H1 (cell line): ENCODE data around the gene SUMF2. TPM values are rescaled to one million over a fixed set of nuclear protein-coding genes. Genes with fewer than 3 reads are reported as not detected.
A peak's percentile ranks its signal among the peaks of the same experiment; 100 is the strongest.

Experiments used
- CTCF ChIA-PET: fragments of 300-600 bp; sonication (Branson Sonifier 250); formaldehyde crosslinking; loops from one replicate; lab custom pipeline; 2021; ENCODE audit not compliant: partially characterized antibody; lab: Charles Lee
- POLR2A ChIA-PET: fragments of 300-600 bp; sonication (Branson Sonifier 250); formaldehyde crosslinking; loops from one replicate; lab custom pipeline; 2021; ENCODE audit warnings: inconsistent platforms; ENCODE audit not compliant: partially characterized antibody; lab: Charles Lee
- DNase-seq, 2 experiments: peaks; one replicate each; pipeline versions ENCODE4 v3.0.0 to v3.0.0-alpha.2; 2010 to 2022; ENCODE audit warnings: low spot score in 2 of 2, low read depth in 1 of 2, mixed read lengths in 1 of 2
- FAIRE-seq: peaks from 2 replicates; lab custom pipeline; 2011; peaks lifted over from hg19 to GRCh38; lab: Jason Lieb, UNC
- H2AFZ ChIP-seq: 2 replicates; pipeline ENCODE4 v1.8.1; 2012; ENCODE audit warnings: low read length, inconsistent platforms
- H2AK5ac ChIP-seq: 2 replicates; pipeline ENCODE4 v1.6.1; 2013; ENCODE audit warnings: low read depth, low read length
- H2BK120ac ChIP-seq: replicated peaks from 2 replicates; pipeline ENCODE3; 2013; ENCODE audit warnings: low read depth, low read length, inconsistent platforms
- H2BK12ac ChIP-seq: 2 replicates; pipeline ENCODE4 v1.6.1; 2013; ENCODE audit warnings: low read depth, low read length
- H2BK15ac ChIP-seq: 2 replicates; pipeline ENCODE4 v1.6.1; 2013; ENCODE audit warnings: low read length
- H2BK20ac ChIP-seq: 2 replicates; pipeline ENCODE4 v1.6.1; 2013; ENCODE audit warnings: low read length
- H2BK5ac ChIP-seq: 2 replicates; pipeline ENCODE4 v1.6.1; 2013; ENCODE audit warnings: low read depth, low read length
- H3K14ac ChIP-seq: 2 replicates; pipeline ENCODE4 v1.6.1; 2013; ENCODE audit warnings: inconsistent platforms; ENCODE audit not compliant: insufficient read length
- H3K18ac ChIP-seq: 2 replicates; pipeline ENCODE4 v1.6.1; 2013; ENCODE audit warnings: low read length; ENCODE audit errors: extremely low read depth
- H3K23ac ChIP-seq: 2 replicates; pipeline ENCODE4 v1.6.1; 2013; ENCODE audit warnings: inconsistent platforms; ENCODE audit not compliant: insufficient read length
- H3K23me2 ChIP-seq: 2 replicates; pipeline ENCODE4 v1.6.1; 2013; ENCODE audit warnings: low read depth, low read length
- H3K27ac ChIP-seq: 2 replicates; pipeline ENCODE4 v1.6.1; 2011; ENCODE audit warnings: low read depth, low read length, inconsistent platforms
- H3K27me3 ChIP-seq, 4 experiments: replicated peaks in 1 of 4; 1 replicate in 1 of 4; 2 replicates in 3 of 4; pipeline versions ENCODE4 v1.6.1 to v1.8.1; 2011 to 2013; ENCODE audit warnings: low read length in 3 of 4, mild to moderate bottlenecking in 3 of 4, inconsistent platforms in 2 of 4, mixed read lengths in 2 of 4, moderate library complexity in 1 of 4; ENCODE audit not compliant: control insufficient read depth in 3 of 4, insufficient read depth in 3 of 4; ENCODE audit errors: extremely low read depth in 1 of 4
- H3K36me3 ChIP-seq, 4 experiments: 2 replicates each; pipeline versions ENCODE4 v1.6.1 to v1.8.1; 2011 to 2013; ENCODE audit warnings: mild to moderate bottlenecking in 4 of 4, low read length in 3 of 4, moderate library complexity in 2 of 4, control low read depth in 1 of 4, inconsistent platforms in 1 of 4; ENCODE audit not compliant: insufficient read depth in 4 of 4, control insufficient read depth in 2 of 4
- H3K4ac ChIP-seq: replicated peaks from 2 replicates; pipeline ENCODE3; 2013; ENCODE audit warnings: low read length, low read depth, mixed read lengths, inconsistent platforms; ENCODE audit not compliant: insufficient read length
- H3K4me1 ChIP-seq, 4 experiments: replicated peaks in 1 of 4; 1 replicate in 1 of 4; 2 replicates in 3 of 4; pipeline versions ENCODE4 v1.6.1 to v1.8.1; 2011 to 2013; ENCODE audit warnings: low read length in 3 of 4, inconsistent platforms in 2 of 4, mixed read lengths in 1 of 4; ENCODE audit not compliant: insufficient read depth in 4 of 4, control insufficient read depth in 3 of 4
- H3K4me2 ChIP-seq, 2 experiments: 2 replicates each; pipeline versions ENCODE4 v1.6.1 to v1.8.1; 2011 to 2013; ENCODE audit warnings: low read depth in 2 of 2, low read length in 2 of 2, control low read depth in 1 of 2, inconsistent platforms in 1 of 2, mild to moderate bottlenecking in 1 of 2; ENCODE audit not compliant: insufficient read depth in 1 of 2
- H3K4me3 ChIP-seq, 4 experiments: fragments of 200-600, 300-600 bp in 1 of 4; sonication (generic), shearing (Covaris generic), sonication (Bioruptor Twin) in 1 of 4; 2 replicates each; pipeline versions ENCODE4 v1.5.1 to v1.8.1; 2011 to 2016; ENCODE audit warnings: low read length in 4 of 4, low read depth in 3 of 4, control low read depth in 2 of 4, inconsistent platforms in 2 of 4, mild to moderate bottlenecking in 2 of 4, mixed read lengths in 1 of 4, moderate library complexity in 1 of 4; ENCODE audit not compliant: insufficient read depth in 2 of 4; ENCODE audit errors: extremely low read depth in 1 of 4
- H3K56ac ChIP-seq: replicated peaks from 2 replicates; pipeline ENCODE3; 2013; ENCODE audit warnings: low read depth, mild to moderate bottlenecking, mixed read lengths, low read length, inconsistent platforms; ENCODE audit not compliant: insufficient read length
- H3K79me1 ChIP-seq: 2 replicates; pipeline ENCODE4 v1.6.1; 2013; ENCODE audit warnings: low read depth, low read length, control low read depth
- H3K79me2 ChIP-seq, 2 experiments: 2 replicates each; pipeline versions ENCODE4 v1.6.1 to v1.8.1; 2012 to 2013; ENCODE audit warnings: low read length in 2 of 2, mild to moderate bottlenecking in 2 of 2, inconsistent platforms in 1 of 2; ENCODE audit not compliant: insufficient read depth in 2 of 2, control insufficient read depth in 1 of 2
- H3K9ac ChIP-seq, 4 experiments: replicated peaks in 1 of 4; 1 replicate in 1 of 4; 2 replicates in 3 of 4; pipeline versions ENCODE4 v1.6.1 to v1.8.1; 2011 to 2013; ENCODE audit warnings: low read depth in 3 of 4, low read length in 3 of 4, control low read depth in 2 of 4, mild to moderate bottlenecking in 2 of 4, moderate library complexity in 2 of 4, inconsistent platforms in 1 of 4; ENCODE audit errors: extremely low read depth in 1 of 4
- H3K9me3 ChIP-seq, 2 experiments: 2 replicates each; pipeline versions ENCODE4 v1.6.1 to v1.8.1; 2012 to 2013; ENCODE audit warnings: mild to moderate bottlenecking in 2 of 2, moderate library complexity in 2 of 2, control low read depth in 1 of 2, inconsistent platforms in 1 of 2, low read depth in 1 of 2, low read length in 1 of 2, mixed read lengths in 1 of 2; ENCODE audit not compliant: insufficient read depth in 2 of 2
- H4K20me1 ChIP-seq, 2 experiments: replicated peaks in 1 of 2; 2 replicates each; pipeline versions ENCODE3 to v1.8.1; 2011 to 2013; ENCODE audit warnings: inconsistent platforms in 2 of 2, low read length in 2 of 2, mild to moderate bottlenecking in 1 of 2; ENCODE audit not compliant: insufficient read depth in 2 of 2, control insufficient read depth in 1 of 2
- H4K5ac ChIP-seq: 2 replicates; pipeline ENCODE4 v1.6.1; 2013; ENCODE audit warnings: low read length, low read depth, mixed read lengths, inconsistent platforms; ENCODE audit not compliant: insufficient read length
- H4K8ac ChIP-seq: 2 replicates; pipeline ENCODE4 v1.8.0; 2013; ENCODE audit warnings: mild to moderate bottlenecking, moderate library complexity, low read length, inconsistent platforms; ENCODE audit not compliant: insufficient read depth; ENCODE audit errors: extremely low read depth
- H4K91ac ChIP-seq: replicated peaks from 2 replicates; pipeline ENCODE3; 2013; ENCODE audit warnings: low read length, mixed read lengths, inconsistent platforms; ENCODE audit not compliant: insufficient read length
- CBX5 ChIP-seq: fragments of 300-800, 300-1000 bp; sonication (generic); IDR thresholded peaks from 2 replicates; pipeline ENCODE4 v1.7.1; 2016; ENCODE audit warnings: antibody characterized with exemption, low read length, low read depth
- CBX8 ChIP-seq: fragments of 300-800, 300-1000 bp; sonication (generic); IDR thresholded peaks from 2 replicates; pipeline ENCODE4 v1.7.1; 2016; ENCODE audit warnings: low read depth, low read length, borderline replicate concordance
- CHD1 ChIP-seq: IDR thresholded peaks from 2 replicates; pipeline ENCODE4 v1.6.1; 2012; ENCODE audit warnings: low read depth, low read length, improper control_type of control experiment
- EZH2 ChIP-seq: fragments of 200-600 bp; sonication (generic); IDR thresholded peaks from 2 replicates; pipeline ENCODE4 v1.7.1; 2012; ENCODE audit warnings: low read depth, mild to moderate bottlenecking, moderate library complexity, low read length, inconsistent platforms; ENCODE audit not compliant: severe bottlenecking
- JUND ChIP-seq: IDR thresholded peaks from 2 replicates; pipeline ENCODE4 v1.6.1; 2011; ENCODE audit warnings: mild to moderate bottlenecking, improper control_type of control experiment, low read length
- KDM1A ChIP-seq: fragments of 200-600, 300-600 bp; sonication (generic); IDR thresholded peaks from 2 replicates; pipeline ENCODE4 v1.7.1; 2016; ENCODE audit warnings: mild to moderate bottlenecking, low read length, borderline replicate concordance
- KDM4A ChIP-seq: IDR thresholded peaks from one replicate; pipeline ENCODE4 v1.7.1; 2012; ENCODE audit warnings: low read depth, mild to moderate bottlenecking, moderate library complexity, low read length, inconsistent platforms; ENCODE audit not compliant: severe bottlenecking
- PHF8 ChIP-seq: fragments of 200-600 bp; sonication (generic); conservative IDR thresholded peaks from 2 replicates; pipeline ENCODE4 v1.7.1; 2012; ENCODE audit warnings: low read depth, mild to moderate bottlenecking, inconsistent platforms, low read length, moderate library complexity
- RAD21 ChIP-seq, 2 experiments: IDR thresholded peaks in 1 of 2; conservative IDR thresholded peaks in 1 of 2; 2 replicates each; pipeline ENCODE4 v1.6.1; 2011; ENCODE audit warnings: low read depth in 2 of 2, low read length in 2 of 2, improper control_type of control experiment in 1 of 2, inconsistent platforms in 1 of 2, mild to moderate bottlenecking in 1 of 2, moderate library complexity in 1 of 2
- SIRT6 ChIP-seq: IDR thresholded peaks from one replicate; pipeline ENCODE4 v1.7.1; 2012; ENCODE audit warnings: low read length, inconsistent platforms
- WGBS, 2 experiments: shearing (Covaris generic) in 1 of 2; methylation state at CpG; one replicate each; pipeline versions ENCODE4 v1.1.6 to v1.1.7; 2013 to 2015; ENCODE audit warnings: low lambda C conversion rate in 2 of 2, mixed read lengths in 2 of 2, inconsistent platforms in 1 of 2, low coverage in 1 of 2, missing lambda C conversion rate in 1 of 2; ENCODE audit not compliant: insufficient replicate concordance in 2 of 2, insufficient coverage in 1 of 2, insufficient read length in 1 of 2; ENCODE audit errors: extremely low coverage in 1 of 2, missing lambda C conversion rate in 1 of 2; 5-methylcytosine and 5-hydroxymethylcytosine counted together
- polyA plus RNA-seq, 7 experiments: library from polyadenylated mRNA; depleted of rRNA in 3 of 7; stranded (reverse) in 5 of 7; unstranded in 2 of 7; fragments of >200 nt in 5 of 7; fragments of 200-250 nt in 2 of 7; gene quantifications; 1 replicate in 5 of 7; 2 replicates in 1 of 7; 4 replicates in 1 of 7; pipeline versions ENCODE4 v1.2.1 to v1.2.3, GENCODE V29; 2011 to 2013; ENCODE audit warnings: missing spikeins in 2 of 7, mixed read lengths in 2 of 7
- total RNA-seq: library from RNA; stranded (reverse); fragmentation: NEBNext Ultra II Directional; extraction: Animal tissue kit (Norgen Biotek cat#: 25700); gene quantifications from 2 replicates; pipeline ENCODE4 v1.2.1, GENCODE V29; 2021
- TF ChIP-seq, protein P1 (sequence below): IDR thresholded peaks from 2 replicates; pipeline ENCODE4 v1.6.1; 2012; ENCODE audit warnings: low read length, inconsistent platforms

Gene SUMF2
- total and polyA plus RNA-seq, 2 of the 8 experiments (the other 6 are each of a cell fraction or from before 2014, with no cell fraction given), result 39.8 to 59.2 TPM

DNA sequence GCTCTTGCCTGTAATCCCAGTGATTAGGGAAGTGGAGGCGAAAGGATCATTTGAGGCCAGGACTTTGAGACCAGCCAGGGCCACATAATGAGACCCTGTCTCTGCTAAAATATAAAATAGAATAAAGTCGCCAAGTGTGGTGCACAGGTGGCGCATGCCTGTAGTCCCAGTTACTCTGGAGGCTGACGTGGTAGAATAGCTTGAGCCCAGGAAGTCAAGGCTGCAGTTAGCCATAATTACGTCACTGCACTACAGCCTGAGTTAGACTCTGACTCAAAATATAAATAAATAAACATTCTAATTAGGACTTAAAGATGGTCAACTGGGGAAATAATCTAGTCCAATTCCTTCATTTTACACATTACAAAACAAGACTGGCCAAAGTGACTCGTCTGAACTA lies 41.4 kb downstream of the SUMF2 start:
- WGBS, 2 experiments, result 53% methylated on average over 6 of the region's 6 CpGs; no CpG with 5 or more reads in 1 of the 2 experiments
- TF ChIP-seq CHD1 (no peak), KDM1A (no peak), PHF8 (no peak), RAD21 (IDR thresholded peaks at IDR 0.05 in 1 of 2, conservative IDR thresholded peaks at IDR 0.05 in 1 of 2; ENCODE audit: low read depth in 2 of 2, low read length in 2 of 2) (no peak), SIRT6 (no peak), EZH2 (no peak), JUND (no peak), CBX8 (no peak), KDM4A (no peak), CBX5 (no peak)
- TF ChIP-seq, protein P1, sequence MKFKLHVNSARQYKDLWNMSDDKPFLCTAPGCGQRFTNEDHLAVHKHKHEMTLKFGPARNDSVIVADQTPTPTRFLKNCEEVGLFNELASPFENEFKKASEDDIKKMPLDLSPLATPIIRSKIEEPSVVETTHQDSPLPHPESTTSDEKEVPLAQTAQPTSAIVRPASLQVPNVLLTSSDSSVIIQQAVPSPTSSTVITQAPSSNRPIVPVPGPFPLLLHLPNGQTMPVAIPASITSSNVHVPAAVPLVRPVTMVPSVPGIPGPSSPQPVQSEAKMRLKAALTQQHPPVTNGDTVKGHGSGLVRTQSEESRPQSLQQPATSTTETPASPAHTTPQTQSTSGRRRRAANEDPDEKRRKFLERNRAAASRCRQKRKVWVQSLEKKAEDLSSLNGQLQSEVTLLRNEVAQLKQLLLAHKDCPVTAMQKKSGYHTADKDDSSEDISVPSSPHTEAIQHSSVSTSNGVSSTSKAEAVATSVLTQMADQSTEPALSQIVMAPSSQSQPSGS, result no peak

More for the DNA sequence above, 41.4 kb downstream of the SUMF2 start:
- Histone ChIP-seq H3K56ac (no peak overlapping the region), H3K14ac (no peak overlapping the region), H3K18ac (no peak overlapping the region), H3K4me1 (no peaks in the 10 kb centered on the region), H3K4me3 (peak overlapping the region; percentile 75 to 93 (median 86)), H2BK120ac (no peak overlapping the region), H4K5ac (no peak overlapping the region), H4K91ac (no peak overlapping the region), H3K79me2 (peaks cover 0 to 10% of the 10 kb centered on the region in 2 experiments; a peak in 2 of 4 replicates), H3K23me2 (peaks cover 5% of the 10 kb centered on the region; the same call in 1 of the 2 replicates), H3K4me2 (peak overlapping the region; percentile 62 to 84), H3K36me3 (peaks cover 4 to 28% (median 14%) of the 10 kb centered on the region in 4 experiments; a peak in 7 of 8 replicates), H4K20me1 (peaks cover 0 to 2% of the 10 kb centered on the region in 2 experiments), H3K9me3 (peaks cover 10 to 31% of the 10 kb centered on the region in 2 experiments; a peak in 2 of 4 replicates), H2AK5ac (no peak overlapping the region), H3K27ac (no peak overlapping the region), H3K23ac (no peak overlapping the region), H3K27me3 (no peaks in the 10 kb centered on the region), H3K4ac (no peak overlapping the region), H2BK12ac (no peak overlapping the region), H2BK5ac (no peak overlapping the region), H2BK15ac (no peak overlapping the region), H4K8ac (no peak overlapping the region), H3K79me1 (no peaks in the 10 kb centered on the region), H2AFZ (no peak overlapping the region), H3K9ac (peak overlapping the region in 2 of 4 experiments; percentile 73 to 91; a peak in 2 of 7 replicates), H2BK20ac (no peak overlapping the region)
- DNase-seq, result no peak
- no peak for FAIRE-seq
- ChIA-PET POLR2A (interaction anchor here (1.4 to 2.1 kb wide), 2 partner anchors 55 to 71 kb away, joined by 5 to 7 read pairs; partner anchors contain the start of genes CCT6A and PSPH), CTCF (interaction anchor here (0.6 kb wide), 1 partner anchor 27 kb away, joined by 3 read pairs; no protein-coding TSS in a partner anchor)
